Activated naive CD4-positive, alpha-beta T cell treated with Interleukin-2 at 50 U/mL for 16 hours (primary cell): ENCODE data around the gene CALR.
"Not testable (repeated sequence)": the region's sequence is repeated elsewhere in the genome, so short reads cannot be mapped to it uniquely, and the experiment has no call there.

Experiments
- DNase-seq: peaks from one replicate; pipeline ENCODE4 v3.0.0-alpha.2; 2020

The CALR gene

DNA sequence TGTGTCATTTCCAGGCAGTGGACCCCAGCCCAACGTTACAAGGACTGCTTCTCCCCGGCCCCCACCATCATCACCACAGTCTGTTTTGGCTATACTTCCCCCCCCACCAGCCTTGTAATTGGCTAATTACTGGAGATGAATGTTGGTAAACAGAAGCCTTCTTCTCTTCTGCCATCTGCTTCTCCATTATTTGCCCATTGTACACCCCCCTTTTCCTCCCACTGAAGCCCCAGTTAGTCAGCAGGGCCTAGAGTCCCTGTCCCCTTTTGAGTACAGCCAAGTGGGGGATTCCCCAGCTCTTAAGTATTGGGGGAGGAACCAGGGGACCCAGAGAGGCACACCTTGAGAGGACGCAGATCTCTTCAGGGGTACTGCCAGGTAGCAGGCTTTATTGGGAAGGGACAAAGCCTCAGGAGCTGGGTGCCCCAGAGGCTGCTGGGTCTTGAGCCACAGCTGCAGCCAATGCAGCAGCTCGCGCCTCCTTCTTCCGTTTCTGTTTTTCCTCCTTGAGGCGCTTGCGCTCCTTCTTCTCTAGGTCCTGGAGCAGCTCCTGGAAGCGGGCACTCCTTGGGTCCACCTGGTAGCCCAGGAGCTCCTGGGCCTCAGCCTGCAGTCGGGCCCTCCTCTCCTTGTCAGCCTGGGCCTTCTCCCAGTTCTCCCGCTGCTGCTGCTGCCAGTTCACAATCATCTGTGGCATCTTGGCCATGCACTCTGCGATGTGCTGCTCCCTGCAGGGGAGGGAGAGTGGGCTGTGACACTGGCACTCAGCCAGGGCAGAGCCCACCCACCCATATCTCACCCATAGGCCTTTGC lies 15.6 kb downstream of the CALR start:
- DNase-seq = no peak

DNA sequence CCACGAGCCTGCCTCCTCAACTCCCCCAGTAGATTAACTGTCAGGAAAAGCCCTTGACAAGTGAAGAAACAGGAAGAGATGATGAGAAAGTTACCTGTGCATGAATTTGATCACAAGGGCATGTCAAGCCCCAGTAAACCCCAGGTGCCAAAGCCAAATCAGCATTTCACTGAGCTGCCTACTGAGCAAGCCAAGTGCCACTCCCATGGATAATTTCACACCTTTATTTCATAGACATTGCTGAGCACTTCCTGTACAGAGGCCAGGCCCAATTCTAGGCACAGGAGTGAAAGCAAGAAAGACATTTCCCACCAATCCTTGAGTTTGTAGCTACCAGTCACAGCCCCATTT lies 16.2 kb downstream of the CALR start:
- DNase-seq = no peak

DNA sequence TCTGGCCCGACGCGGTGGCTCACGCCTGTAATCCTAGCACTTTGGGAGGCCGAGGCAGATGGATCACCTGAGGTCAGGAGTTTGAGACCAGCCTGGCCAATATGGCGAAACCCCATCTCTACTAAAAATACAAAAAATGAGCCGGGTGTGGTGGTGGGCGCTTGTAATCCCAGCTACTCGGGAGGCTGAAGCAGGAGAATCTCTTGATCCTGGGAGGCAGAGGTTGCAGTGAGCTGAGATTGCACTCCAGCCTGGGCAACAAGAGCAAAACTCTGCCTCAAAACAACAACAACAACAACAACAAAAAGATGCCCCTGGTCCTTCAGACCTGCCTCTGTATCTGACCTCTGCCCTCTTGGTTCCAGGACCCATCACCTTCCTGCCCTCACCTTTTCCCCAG lies 17.2 kb downstream of the CALR start:
- DNase-seq = not testable (repeated sequence)

DNA sequence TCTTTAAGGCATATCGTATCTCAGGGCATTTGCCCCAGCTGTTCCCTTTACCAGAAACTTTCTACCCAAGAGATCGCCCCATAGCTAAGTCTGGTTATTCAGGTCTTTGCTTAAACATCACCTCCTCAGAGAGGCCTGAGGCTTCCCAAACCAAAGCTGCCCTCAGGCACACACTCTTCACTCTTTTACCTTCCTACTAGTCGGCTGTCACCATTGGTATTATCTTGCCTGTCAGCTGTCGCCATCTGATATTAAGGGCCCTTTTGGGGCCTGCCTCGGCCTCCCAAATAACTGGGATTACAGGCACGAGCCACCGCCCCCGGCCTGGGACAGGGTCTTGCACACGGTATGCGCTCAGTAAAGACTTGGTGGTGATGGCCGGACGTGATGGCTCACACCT lies 17.6 kb downstream of the CALR start:
- DNase-seq = no peak

DNA sequence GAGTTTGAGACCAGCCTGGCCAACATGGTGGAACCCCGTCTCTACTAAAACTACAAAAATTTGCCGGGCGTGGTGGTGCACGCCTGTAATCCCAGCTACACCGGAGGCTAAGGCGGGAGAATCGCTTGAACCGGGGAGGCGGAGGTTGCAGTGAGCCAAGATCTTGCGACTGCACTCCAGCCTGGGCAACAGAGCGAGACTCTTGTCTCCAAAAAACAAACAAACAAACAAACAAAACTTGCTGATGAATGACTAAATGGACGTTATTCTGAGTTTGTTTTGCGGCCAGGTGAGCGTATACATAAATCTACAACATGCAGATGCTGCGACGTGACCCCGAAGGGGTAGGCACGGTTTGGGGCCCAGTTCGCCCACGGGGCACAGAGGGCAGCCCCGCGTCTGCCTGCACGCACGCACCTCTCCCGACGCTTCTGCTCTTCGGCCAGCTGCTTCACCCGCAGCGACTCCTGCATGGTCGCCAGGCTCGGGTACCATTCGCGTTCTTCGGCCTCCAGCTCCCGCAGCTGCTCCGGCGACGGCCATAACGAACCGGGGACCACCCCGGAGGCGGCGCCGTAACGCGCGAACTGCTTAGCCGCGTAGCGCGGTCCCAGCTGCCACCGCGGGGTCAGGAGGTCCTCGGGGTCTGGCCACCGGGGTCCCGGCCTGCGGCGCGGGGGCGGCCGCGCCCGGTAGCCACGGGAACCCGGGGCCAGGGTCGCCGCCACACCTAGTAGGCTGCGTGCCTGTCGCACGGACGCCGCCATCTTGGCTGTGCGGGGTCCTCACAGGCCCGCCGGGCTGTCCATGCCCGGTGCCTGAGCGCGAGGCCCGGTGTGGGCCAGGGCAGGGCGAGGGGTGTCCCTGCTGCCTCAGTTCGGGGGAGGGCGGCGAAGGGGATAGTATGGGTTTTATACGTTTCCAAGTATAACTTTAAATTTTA lies 18.3 kb downstream of the CALR start, which contains the start of gene GADD45GIP1:
Gene GADD45GIP1, minus strand, starts transcription at position 778 of the 943 bp plus-strand sequence. Its CDS starts 11 bp downstream, at position 767.
- DNase-seq = peak; percentile 88

DNA sequence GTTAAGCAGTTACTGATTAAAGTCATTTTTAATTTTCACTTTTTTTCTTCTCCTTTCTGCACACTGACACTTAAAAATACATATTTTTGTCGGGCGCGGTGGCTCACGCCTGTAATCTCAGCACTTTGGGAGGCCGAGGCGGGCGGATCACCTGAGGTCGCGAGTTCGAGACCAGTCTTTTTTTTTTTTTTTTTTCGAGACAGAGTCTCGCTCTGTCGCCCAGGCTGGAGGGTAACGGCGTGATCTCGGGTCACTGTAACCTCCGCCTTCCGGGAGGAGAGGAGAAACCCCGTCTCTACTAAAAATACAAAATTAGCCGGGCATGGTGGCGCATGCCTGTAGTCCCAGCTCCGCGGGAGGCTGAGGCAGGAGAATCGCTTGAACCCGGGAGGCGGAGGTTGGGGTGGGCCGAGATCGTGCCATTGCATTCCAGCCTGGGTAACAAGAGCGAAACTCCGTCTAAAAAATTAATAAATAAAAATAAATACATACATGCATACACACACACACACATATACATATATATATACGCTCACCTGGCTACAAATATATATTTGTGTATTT lies 19.1 kb downstream of the CALR start:
- DNase-seq = not testable (repeated sequence)

DNA sequence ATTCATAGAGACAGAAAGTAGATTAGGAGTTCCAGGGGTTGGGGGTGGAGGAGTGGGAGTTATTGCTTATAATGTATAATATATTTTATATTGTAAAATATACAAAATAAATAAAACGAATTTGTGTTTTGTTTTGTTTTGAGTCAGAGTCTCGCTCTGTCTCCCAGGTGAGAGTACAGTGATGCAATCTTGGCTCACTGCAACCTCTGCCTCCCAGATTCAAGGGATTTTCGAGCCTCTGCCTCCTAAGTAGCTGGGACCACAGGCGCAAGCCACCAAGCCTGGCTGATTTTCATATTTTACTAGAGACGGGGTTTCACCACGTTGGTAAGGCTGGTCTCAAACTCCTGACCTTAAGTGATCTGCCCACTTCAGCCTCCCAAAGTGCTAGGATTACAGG lies 21.1 kb downstream of the CALR start:
- no peak for DNase-seq

DNA sequence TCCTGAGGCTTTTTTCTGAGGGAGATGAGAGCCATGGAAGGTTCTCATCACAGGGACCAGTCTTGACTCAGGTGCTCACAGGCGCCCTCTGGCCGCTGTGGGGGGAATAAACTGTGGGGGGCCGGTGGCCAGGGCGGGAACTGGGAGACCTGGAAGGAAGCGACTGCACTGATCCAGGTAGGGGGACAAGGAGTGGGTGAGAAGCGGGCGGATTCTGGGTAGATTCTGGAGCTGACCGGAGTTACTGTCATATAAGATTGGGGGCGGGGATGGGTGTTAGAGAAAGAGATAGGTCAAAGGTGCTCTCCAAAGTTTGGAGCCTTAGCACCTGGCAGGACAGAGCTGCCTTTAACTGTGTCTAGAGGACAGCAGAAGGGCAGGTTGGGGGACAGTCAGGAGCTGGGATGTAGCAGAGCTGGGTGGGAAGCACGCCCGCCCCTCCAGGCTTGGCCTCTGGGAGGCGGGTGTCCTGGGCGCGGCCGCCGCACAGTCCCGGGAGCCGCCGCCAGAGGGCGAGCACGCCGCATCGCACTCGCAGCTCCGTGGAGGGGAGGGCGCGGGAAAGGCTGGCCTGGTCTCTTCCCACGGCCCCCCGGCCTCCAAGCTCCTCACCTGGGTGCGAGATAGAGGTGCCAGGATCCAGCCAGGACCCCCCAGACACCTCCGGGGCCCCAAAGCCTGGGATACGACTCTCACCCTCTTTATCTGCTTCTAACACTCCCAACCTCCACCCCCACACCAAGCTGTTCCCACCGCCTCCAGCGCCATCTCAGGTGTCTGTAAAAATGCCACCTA lies 26.8 kb downstream of the CALR start:
- peak; percentile 86 for DNase-seq

DNA sequence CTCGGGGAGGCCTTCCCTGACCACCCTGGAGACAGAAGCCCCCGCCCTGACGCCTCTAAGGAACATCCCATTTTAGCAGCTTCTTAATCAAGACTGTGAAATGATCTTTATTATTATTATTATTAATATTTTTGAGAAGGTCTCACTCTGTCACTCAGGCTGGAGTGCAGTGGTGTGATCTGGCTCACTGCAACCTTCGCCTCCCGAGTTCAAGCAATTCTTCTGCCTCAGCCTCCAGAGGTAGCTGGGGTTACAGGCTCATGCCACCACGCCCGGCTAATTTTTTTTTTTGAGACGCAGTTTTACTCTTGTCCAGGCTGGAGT lies 27.4 kb downstream of the CALR start:
- no peak for DNase-seq

DNA sequence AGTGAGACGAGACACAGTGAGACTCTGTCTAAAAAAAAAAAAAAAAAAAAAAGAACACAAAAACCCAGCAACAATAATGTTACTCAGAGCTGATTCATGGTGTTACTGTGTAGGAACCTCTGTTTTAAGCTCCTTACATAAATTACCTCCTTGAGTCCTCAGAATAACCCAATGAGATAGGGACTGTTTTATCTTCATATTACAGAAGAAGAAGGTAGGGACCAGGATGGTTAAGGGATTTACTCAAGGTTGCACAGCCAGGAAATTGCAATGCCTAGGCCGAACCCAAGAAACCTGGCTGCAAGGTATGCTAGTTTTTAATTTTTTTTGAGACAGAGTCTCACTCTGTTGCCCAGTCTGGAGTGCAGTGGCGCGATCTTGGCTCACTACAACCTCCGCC lies 29.5 kb downstream of the CALR start:
- DNase-seq = no peak

DNA sequence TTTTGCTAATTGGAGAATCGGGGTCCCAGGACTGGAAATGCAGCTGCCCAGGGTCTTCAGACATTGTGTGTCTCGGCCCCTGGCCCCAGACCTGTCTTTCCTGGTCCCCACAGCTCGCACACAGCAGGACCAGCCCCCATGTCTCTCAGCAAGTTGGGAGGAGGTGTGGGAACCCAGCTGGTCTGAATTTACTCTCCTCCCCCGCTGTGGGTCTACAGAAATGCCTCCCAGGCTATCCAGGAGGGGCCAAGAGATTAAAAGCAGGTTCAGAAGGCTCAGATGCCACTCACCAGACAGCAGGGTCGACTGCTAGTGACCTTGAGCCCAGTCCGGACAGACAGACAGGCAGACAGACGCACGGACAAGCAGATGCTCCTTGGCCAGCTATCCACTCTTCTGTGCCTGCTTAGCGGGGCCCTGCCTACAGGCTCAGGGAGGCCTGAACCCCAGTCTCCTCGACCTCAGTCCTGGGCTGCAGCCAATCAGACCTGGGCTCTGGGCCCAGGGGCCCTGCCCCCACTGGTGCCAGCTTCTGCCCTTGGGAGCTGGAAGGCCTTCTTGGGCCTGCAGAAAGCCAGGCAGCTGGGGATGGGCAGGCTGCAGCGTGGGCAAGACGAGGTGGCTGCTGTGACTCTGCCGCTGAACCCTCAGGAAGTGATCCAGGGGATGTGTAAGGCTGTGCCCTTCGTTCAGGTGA lies 31.0 kb downstream of the CALR start, which contains the start of gene DAND5:
Gene DAND5, plus strand, starts transcription at position 285 of the 697 bp plus-strand sequence. Its CDS starts 85 bp downstream, at position 370.
- DNase-seq = no peak

DNA sequence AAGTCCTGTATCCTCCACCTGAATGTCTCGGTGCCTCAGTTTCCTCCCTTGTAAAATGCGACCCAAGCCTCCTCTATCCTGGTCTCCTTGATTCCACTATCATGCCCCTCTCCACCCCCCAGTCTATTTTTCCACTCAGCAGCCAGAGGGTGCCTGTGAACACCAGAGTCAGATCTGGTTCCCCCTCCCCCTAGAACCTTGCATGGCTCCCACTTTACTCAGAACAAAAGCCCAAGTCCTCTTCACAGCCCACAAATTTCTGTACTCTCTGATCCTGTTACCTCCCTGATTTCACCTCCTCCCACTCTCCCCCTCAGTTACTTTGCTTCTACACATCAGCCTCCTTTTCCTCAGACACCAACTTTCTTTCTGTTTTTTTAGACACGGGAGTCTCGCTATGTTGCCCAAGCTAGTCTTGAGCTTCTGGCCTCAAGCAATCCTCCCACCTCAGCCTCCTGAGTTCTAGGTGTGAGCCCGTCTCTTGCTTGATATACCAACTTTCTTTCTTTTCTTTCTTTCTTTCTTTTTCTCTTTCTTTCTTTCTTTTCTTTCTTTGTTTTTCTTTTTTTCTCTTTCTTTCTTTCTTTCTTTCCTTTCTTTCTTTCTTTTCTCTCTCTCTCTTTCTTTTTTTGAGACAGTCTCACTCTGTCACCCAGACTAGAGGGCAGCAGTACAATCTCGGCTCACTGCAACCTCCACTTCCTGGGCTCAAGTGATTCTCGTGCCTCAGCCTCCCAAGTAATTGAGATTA lies 31.8 kb downstream of the CALR start:
- DNase-seq = no peak

DNA sequence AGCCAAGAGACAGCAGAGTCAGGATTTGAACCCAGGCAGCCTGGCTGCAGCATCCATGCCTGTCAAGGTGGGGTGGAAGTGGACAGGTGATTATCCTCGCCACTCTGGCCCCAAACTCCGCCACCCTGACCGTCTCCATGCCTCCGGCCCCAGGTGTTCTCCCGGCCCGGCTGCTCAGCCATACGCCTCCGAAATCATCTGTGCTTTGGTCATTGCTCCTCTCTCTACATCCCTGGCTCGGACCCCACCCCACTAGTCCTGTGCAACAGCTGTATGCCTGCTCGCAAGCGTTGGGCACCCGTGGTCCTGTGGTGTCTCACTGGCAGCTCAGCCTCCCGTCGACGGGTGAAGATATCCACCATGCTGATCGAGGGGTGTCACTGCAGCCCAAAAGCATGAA lies 34.8 kb downstream of the CALR start:
- DNase-seq = no peak

DNA sequence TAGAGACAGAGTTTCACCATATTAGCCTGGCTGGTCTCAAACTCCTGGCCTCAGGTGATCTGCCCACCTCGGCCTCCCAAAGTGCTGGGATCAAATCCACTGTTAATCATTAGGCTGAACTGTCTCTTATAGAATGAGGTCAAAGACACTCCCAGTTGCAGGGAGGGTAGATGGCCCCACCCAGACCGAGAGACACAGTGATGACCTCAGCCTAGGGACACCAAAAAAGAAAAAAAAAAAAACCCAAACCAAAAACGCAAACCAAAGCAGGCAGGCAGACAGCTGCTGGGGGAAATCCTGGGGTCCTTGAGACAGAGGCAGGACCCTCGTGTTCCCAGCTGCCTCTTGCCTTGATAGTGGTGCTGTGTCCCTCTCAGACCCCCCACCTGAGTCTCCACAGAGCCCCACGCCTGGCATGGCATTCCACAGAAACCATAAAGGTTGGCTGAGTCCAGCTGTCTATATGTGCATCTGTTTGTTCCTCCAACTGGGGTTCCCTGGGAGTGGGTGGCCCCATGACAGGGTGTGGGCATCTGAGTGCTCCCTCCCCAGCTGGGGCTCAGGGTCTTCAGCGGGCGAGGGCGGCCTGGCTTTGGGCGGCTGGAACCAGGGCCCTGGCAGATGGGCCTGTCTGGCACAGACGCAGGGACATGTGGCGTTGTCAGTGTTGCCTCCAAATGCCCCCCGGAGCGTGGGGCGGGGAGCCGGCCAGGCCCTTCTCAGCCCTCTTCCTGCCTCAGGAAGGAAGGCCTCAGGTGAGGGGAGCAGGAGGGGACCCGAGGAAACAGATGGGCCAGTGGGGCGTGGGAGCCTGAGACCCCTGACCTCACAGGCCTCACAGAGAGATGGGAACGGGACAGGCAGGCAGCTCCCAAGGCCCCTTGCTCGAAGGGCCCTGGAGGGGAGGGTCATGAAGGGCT lies 36.2 kb downstream of the CALR start:
- no peak for DNase-seq

DNA sequence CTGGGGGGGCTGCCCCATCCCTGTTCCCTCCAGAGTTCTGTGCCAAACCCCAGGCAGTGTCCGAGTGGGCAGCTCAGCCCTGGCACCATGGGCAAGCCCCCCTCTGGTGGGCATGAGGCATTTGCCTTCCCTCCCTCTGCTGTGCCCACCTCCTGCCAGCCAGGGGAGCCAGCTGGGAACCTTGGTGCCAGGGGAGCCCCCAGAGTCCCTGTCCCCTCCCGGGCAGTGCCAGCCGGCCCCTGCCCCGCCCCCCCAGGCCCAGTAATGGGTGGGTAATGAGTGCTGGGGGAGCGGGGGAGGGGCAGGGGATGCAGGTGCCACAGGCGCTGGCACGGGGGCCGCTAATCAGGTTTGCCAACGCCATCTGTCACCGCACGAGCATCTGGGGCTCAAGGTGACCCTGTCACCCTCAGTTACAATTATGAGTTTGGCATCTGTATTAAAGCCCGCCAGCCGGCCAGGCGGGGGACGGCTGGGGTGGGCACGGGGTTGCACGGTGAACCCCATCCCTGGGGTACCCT lies 36.9 kb downstream of the CALR start:
- no peak for DNase-seq

DNA sequence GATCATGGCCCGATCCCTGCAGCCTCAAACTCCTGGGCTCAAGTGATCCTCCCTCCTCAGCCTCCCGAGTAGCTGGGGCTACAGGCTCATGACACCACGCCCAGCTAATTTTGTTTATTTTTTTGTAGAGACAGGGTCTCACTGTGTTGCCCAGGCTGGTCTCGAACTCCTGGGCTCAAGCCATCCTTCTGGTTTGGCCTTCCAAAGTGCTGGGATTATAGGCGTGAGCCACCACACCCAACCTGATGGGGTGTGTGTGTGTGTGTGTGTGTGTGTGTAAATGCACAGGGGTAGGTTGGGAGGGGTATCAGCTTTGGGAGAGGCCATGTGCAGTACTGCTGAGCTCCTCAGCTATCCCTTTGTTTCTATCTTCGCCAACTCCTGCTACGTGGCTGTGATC lies 37.7 kb downstream of the CALR start:
- DNase-seq = not testable (repeated sequence)

DNA sequence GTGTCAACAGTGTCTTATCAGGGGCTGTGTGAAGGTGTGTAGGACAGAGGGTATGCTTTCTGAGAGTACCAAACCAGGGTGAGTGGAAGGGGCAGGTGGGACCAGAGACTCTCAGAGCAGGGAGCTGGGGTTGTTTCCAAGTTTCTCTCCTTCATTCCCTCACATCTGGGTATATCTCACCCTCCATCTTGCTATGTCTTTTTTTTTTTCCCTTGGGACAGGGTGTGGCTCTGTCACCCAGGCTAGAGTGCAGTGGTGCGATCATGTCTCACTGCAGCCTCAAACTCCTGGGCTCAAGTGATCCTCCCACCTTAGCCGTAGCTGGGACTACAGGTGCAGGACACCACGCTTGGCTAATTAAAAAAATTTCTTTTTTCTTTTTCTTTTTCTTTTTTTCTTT lies 41.6 kb downstream of the CALR start:
- no peak for DNase-seq

DNA sequence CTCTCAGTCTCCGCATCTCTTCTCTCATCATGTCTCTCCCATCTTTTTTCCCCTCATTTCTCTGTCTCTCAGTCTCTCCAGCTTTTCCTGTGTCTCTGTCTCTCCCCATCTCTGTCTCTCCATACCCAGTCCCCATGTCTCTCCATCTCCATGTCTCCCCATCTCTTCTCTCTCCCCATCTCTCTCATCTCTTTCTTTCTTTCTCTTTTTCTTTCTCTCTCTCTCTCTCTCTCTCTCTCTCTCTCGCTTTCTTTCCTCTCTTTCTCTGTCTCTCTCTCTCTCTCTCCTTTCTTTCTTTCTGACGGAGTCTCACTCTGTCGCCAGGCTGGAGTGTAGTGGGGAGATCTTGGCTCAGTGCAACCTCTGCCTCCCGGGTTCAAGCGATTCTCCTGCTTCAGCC lies 44.2 kb downstream of the CALR start:
- no peak for DNase-seq

DNA sequence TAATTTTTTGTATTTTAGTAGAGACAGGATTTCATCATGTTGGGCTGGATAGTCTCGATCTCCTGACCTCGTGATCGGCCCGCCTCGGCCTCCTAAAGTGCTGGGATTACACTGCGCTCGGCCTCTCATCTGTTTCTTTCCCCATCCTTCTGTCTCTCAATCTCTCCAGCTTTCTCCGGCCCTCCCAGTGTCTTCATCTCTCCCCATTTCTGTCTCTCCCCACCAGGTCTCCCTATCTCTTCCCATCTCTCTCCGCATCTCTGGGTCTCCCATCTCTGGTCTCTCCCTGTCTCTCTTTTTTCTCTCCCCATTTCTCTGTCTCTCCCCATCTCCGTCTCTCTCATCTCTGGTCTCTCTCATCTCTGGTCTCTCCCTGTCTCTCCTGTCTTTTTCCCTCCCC lies 44.7 kb downstream of the CALR start:
- no peak for DNase-seq

DNA sequence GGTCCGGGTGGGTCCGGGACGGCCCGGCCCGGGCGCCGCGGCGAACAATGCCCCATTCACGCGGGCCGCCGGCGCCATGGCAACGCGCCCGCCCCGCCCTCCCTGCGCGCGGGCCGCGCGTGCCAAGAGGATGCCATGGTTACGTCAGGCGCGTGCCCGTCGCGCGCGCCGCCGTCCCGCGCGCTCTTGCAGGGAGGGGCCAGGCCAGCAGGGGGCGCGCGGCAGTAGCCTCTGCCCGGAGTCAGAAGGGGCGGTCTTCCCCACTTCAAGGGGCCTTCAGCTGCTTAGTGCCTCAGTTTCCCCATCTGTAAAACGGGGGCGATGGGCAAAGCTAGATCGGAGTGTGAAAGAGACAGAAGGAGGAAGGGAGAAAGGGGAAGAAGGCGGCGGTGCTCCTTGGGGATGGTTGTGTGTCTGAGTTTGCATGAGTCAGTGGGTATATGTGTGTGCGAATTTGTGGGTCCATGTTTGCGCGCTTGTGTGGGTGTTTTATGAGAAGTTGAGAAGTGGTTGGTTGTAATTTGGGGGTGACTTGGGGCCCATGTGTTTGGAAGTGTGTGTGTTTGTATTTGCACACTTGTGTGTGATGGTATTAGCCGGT lies 45.2 kb downstream of the CALR start:
- DNase-seq = peak; percentile 83
